HUES64 (cell line): ENCODE measurements around the gene ACOT4.
"Not testable (repeated sequence)": the region's sequence is repeated elsewhere in the genome, so short reads cannot be mapped to it uniquely, and the experiment has no call there.

Experiments
- H3K27ac ChIP-seq: 2 replicates; pipeline ENCODE4 v1.7.0; 2013; ENCODE audit warnings: low read depth, low read length, inconsistent platforms
- H3K27me3 ChIP-seq: 2 replicates; pipeline ENCODE4 v1.6.1; 2013; ENCODE audit warnings: mild to moderate bottlenecking, low read length; ENCODE audit not compliant: insufficient read depth
- H3K36me3 ChIP-seq: 2 replicates; pipeline ENCODE4 v1.6.1; 2013; ENCODE audit warnings: mild to moderate bottlenecking, low read length; ENCODE audit not compliant: insufficient read depth
- H3K4me1 ChIP-seq: 2 replicates; pipeline ENCODE4 v1.6.1; 2013; ENCODE audit warnings: mild to moderate bottlenecking, low read length, moderate library complexity; ENCODE audit not compliant: insufficient read depth
- H3K4me3 ChIP-seq: 2 replicates; pipeline ENCODE4 v1.5.1; 2013; ENCODE audit warnings: mild to moderate bottlenecking, low read length, moderate library complexity
- H3K9ac ChIP-seq: 2 replicates; pipeline ENCODE4 v1.6.1; 2013; ENCODE audit warnings: mild to moderate bottlenecking, low read depth, low read length
- H3K9me3 ChIP-seq: 2 replicates; pipeline ENCODE4 v1.6.1; 2013; ENCODE audit warnings: low read depth, low read length; ENCODE audit not compliant: insufficient read depth
- WGBS: fragments of 150-250, 120-280 bp; methylation state at CpG from one replicate; pipeline ENCODE4 v1.1.7; 2013; ENCODE audit warnings: missing lambda C conversion rate; 5-methylcytosine and 5-hydroxymethylcytosine counted together

Gene ACOT4

GRCh38 chr14:73566935-73567334 is 24.7 kb upstream of the ACOT4 start:
- 93% methylated on average over 6 of the region's 6 CpGs for WGBS
- H3K4me3 ChIP-seq, H3K36me3 ChIP-seq, H3K27ac ChIP-seq, H3K4me1 ChIP-seq, H3K9ac ChIP-seq, H3K9me3 ChIP-seq: not testable (repeated sequence)
- peaks cover 22% of the 10 kb centered on the region for H3K27me3 ChIP-seq

DNA sequence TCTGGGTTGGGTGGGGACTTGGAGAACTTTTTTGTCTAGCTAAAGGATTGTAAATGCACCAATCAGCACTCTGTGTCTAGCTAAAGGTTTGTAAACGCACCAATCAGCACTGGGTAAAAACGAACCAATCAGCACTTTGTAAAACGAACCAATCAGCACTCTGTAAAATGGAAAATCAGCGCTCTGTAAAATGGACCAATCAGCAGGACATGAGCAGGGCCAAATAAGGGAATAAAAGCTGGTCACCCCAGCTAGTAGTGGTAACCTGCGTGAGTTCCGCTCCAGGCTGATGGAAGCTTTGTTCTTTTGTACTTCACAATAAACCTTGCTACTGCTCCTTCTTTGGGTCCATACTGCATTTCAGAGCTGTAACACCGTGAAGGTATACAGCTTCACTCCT is 24.3 kb upstream of the ACOT4 start:
- H3K9me3 ChIP-seq = peaks cover 1% of the 10 kb centered on the region; the same call in 1 of the 2 replicates
- no peak overlapping the region for H3K4me3 ChIP-seq
- peaks cover 5% of the 10 kb centered on the region; the same call in 1 of the 2 replicates for H3K4me1 ChIP-seq
- no peak overlapping the region for H3K27ac ChIP-seq
- H3K36me3 ChIP-seq = no peaks in the 10 kb centered on the region
- H3K9ac ChIP-seq = no peak overlapping the region
- peaks cover 22% of the 10 kb centered on the region for H3K27me3 ChIP-seq
- 95% methylated on average over 7 of the region's 7 CpGs for WGBS

GRCh38 chr14:73567951-73568885 is 23.5 kb upstream of the ACOT4 start:
- Histone ChIP-seq H3K27ac (no peak overlapping the region), H3K9ac (peak overlapping the region; percentile 84; the same call in 1 of the 2 replicates)

GRCh38 chr14:73568886-73569184 is 22.8 kb upstream of the ACOT4 start:
- 26% methylated on average over 4 of the region's 4 CpGs for WGBS
- H3K4me1 ChIP-seq, H3K36me3 ChIP-seq, H3K27ac ChIP-seq, H3K9me3 ChIP-seq: not testable (repeated sequence)
- H3K27me3 ChIP-seq = peaks cover 22% of the 10 kb centered on the region
- H3K9ac ChIP-seq = peak overlapping the region; percentile 84
- H3K4me3 ChIP-seq = peak overlapping the region; percentile 49

More at GRCh38 chr14:73567951-73568885, 23.5 kb upstream of the ACOT4 start:
- H3K4me3 ChIP-seq = peak overlapping the region; percentile 49
- no peaks in the 10 kb centered on the region for H3K36me3 ChIP-seq
- peaks cover 22% of the 10 kb centered on the region for H3K27me3 ChIP-seq
- H3K4me1 ChIP-seq = peaks cover 5% of the 10 kb centered on the region; the same call in 1 of the 2 replicates
- H3K9me3 ChIP-seq = no peaks in the 10 kb centered on the region
- WGBS = 89% methylated on average over 15 of the region's 16 CpGs

- H3K9me3 ChIP-seq, H3K4me1 ChIP-seq, H3K36me3 ChIP-seq: not testable (repeated sequence)
- WGBS = 1% methylated on average over 83 of the region's 83 CpGs
- H3K27ac ChIP-seq = peak within 1 kb of the TSS; percentile 4; the same call in 1 of the 2 replicates
- peaks cover 22% of the 10 kb centered on the region for H3K27me3 ChIP-seq
- peak within 1 kb of the TSS; percentile 84 for H3K9ac ChIP-seq
- peak within 1 kb of the TSS; percentile 49 for H3K4me3 ChIP-seq
These were observed 22.3 kb upstream of the ACOT4 start, which contains the start of gene ACOT2 for GRCh38 chr14:73569185-73569958. TSS of gene ACOT2 (plus strand) at chr14:73569213. CDS start at chr14:73569241, 28 bp downstream.

DNA sequence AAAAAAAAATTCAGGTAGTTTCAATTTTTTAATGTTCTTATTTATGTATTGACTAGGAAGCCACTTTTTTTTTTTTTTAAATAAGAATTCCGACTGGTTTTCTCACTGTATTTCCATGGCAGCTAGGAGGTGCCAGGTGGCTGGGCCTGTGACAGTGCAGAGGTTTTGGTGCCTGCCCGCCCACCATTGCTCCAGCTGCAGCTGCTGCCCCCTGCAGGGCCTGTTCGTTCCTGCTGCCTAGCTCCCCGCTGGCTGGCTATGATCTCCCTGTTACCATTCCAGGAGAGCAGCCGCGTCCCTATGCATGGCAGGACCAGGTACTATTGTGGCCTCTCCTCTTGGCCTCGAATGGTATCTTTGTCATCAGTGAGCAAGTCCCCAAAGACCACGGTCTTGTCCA is 20.8 kb upstream of the ACOT4 start:
- WGBS = 30% methylated on average over 7 of the region's 8 CpGs
- not testable (repeated sequence) for H3K4me3 ChIP-seq, H3K9me3 ChIP-seq, H3K4me1 ChIP-seq, H3K27ac ChIP-seq, H3K36me3 ChIP-seq, H3K9ac ChIP-seq
- H3K27me3 ChIP-seq = peaks cover 22% of the 10 kb centered on the region

GRCh38 chr14:73573034-73573433 is 18.6 kb upstream of the ACOT4 start:
- not testable (repeated sequence) for H3K4me3 ChIP-seq, H3K27ac ChIP-seq, H3K9ac ChIP-seq, H3K9me3 ChIP-seq, H3K36me3 ChIP-seq, H3K4me1 ChIP-seq
- 96% methylated on average over 5 of the region's 5 CpGs for whole genome bisulfite sequencing
- H3K27me3 ChIP-seq = peaks cover 13% of the 10 kb centered on the region

DNA sequence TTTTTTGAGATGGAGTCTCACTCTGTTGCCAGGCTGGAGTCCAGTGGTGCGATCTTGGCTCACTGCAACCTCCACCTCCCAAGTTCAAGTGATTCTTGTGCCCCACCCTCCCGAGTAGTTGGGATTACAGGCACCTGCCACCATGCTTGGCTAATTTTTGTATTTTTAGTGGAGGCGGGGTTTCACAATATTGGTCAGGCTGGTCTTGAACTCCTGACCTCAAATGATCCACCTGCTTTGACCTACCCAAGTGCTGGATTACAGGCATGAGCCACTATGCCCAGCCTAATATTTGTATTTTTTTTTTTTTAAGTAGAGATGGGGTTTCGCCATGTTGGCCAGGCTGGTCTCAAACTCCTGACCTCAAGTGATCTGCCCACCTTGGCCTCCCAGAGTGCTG is 17.9 kb upstream of the ACOT4 start:
- WGBS = 93% methylated on average over 3 of the region's 4 CpGs
- not testable (repeated sequence) for H3K27ac ChIP-seq, H3K27me3 ChIP-seq, H3K4me1 ChIP-seq, H3K36me3 ChIP-seq, H3K9me3 ChIP-seq, H3K9ac ChIP-seq, H3K4me3 ChIP-seq

DNA sequence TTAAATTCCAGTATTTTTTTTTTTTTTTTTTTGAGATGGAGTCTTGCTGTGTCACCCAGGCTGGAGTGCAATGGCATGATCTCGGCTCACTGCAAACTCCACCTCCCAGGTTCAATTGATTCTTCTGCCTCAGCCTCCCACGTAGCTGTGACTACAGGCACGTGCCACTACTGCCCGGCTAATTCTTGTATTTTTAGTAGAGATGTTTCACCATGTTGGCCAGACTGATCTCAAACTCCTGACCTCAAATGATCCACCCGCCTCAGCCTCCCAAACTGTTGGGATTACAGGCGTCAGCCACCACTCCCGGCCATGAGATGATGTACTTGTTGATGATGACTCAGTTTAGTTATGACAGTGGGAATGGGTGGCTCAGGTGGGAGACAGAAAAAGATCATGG is 17.4 kb upstream of the ACOT4 start:
- not testable (repeated sequence) for H3K9ac ChIP-seq, H3K36me3 ChIP-seq, H3K9me3 ChIP-seq, H3K4me3 ChIP-seq, H3K27ac ChIP-seq, H3K4me1 ChIP-seq, H3K27me3 ChIP-seq
- WGBS = 93% methylated on average over 7 of the region's 7 CpGs

DNA sequence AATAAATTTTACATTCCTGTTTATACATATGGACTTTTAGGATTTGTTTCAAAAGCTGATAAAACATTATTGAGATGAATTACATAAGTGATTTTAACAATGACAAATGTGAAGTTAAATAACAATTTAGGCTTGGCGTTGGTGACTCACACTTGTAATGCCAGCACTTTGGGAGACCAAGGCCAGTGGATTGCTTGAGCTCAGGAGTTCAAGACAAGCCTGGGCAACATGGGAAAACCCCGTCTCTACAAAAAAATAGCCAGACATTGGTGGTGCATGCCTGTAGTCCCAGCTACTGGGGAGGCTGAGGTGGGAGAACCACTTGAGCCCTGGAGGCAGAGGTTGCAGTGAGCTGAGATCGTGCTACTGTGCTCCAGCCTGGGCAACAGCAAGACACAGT is 15.3 kb upstream of the ACOT4 start:
- no peak overlapping the region for H3K9ac ChIP-seq
- no peaks in the 10 kb centered on the region for H3K27me3 ChIP-seq
- H3K36me3 ChIP-seq = 0 out of 2 replicates have a peak, but pooled peaks cover 4% of the 10 kb centered on the region
- no peak overlapping the region for H3K27ac ChIP-seq
- H3K9me3 ChIP-seq = no peaks in the 10 kb centered on the region
- WGBS = 90% methylated on average over 3 of the region's 3 CpGs
- no peak overlapping the region for H3K4me3 ChIP-seq
- no peaks in the 10 kb centered on the region for H3K4me1 ChIP-seq

GRCh38 chr14:73577214-73577613 is 14.5 kb upstream of the ACOT4 start:
- H3K27me3 ChIP-seq, H3K9ac ChIP-seq, H3K4me3 ChIP-seq, H3K36me3 ChIP-seq, H3K4me1 ChIP-seq, H3K27ac ChIP-seq, H3K9me3 ChIP-seq: not testable (repeated sequence)
- no CpG with 5 or more reads among the region's 2 CpGs for WGBS
